D341Med (cell line): ENCODE measurements around the gene TPH1.
"Not testable (repeated sequence)": the region's sequence is repeated elsewhere in the genome, so short reads cannot be mapped to it uniquely, and the experiment has no call there.

Experiments used
- DNase-seq: peaks from one replicate; pipeline ENCODE4 v3.0.0; 2012; ENCODE audit warnings: low spot score

Gene TPH1

GRCh38 chr11:18019650-18020049 lies 26.4 kb downstream of the TPH1 start:
- DNase-seq, result no peak

GRCh38 chr11:18016789-18017188 lies 29.3 kb downstream of the TPH1 start:
- DNase-seq, result no peak

GRCh38 chr11:18014876-18015275 lies 31.2 kb downstream of the TPH1 start:
- no peak for DNase-seq

GRCh38 chr11:18013790-18014507 lies 32.1 kb downstream of the TPH1 start:
- peak; percentile 32 for DNase-seq

- DNase-seq, result peak; percentile 97
Measured at GRCh38 chr11:18012906-18013781, 32.9 kb downstream of the TPH1 start, which contains the start of gene SERGEF. SERGEF (minus strand) TSS chr11:18013047; CDS start chr11:18013010, 37 bp downstream.

- no peak for DNase-seq
Measured at GRCh38 chr11:18012122-18012905, 33.8 kb downstream of the TPH1 start.

GRCh38 chr11:18011633-18012032 lies 34.4 kb downstream of the TPH1 start:
- DNase-seq, result peak; percentile 44

GRCh38 chr11:18010977-18011586 lies 35.0 kb downstream of the TPH1 start:
- DNase-seq, result no peak

GRCh38 chr11:18010121-18010670 lies 35.9 kb downstream of the TPH1 start:
- DNase-seq, result peak; percentile 47

- DNase-seq, result no peak
Measured at GRCh38 chr11:18005376-18006129, 40.5 kb downstream of the TPH1 start.

GRCh38 chr11:18001191-18001590 lies 44.9 kb downstream of the TPH1 start:
- no peak for DNase-seq

GRCh38 chr11:18000760-18001159 lies 45.3 kb downstream of the TPH1 start:
- no peak for DNase-seq

GRCh38 chr11:18000128-18000527 lies 45.9 kb downstream of the TPH1 start:
- not testable (repeated sequence) for DNase-seq
